Activated CD8-positive, alpha-beta memory T cell treated with anti-CD3 and anti-CD28 coated beads, Interleukin-2, amount 50 U/mL, for 24 hours (primary cell): Measurements from ENCODE around the gene LRRC53.

ENCODE experiments used
- DNase-seq: peaks from one replicate; pipeline ENCODE4 v3.0.0-alpha.2; 2020; ENCODE audit errors: extremely low read depth

The LRRC53 gene

GRCh38 chr1:74512170-74512915 lies at the start of gene LRRC53:
LRRC53 (minus strand) TSS chr1:74512611; CDS start chr1:74483349, 29,262 bp downstream.
- DNase-seq: no peak

- no peak for DNase-seq
Measured at GRCh38 chr1:74549932-74550331, 37.5 kb upstream of the LRRC53 start.

GRCh38 chr1:74548961-74549750 lies 36.7 kb upstream of the LRRC53 start:
- DNase-seq: no peak

- DNase-seq: no peak
Measured at GRCh38 chr1:74545821-74546220, 33.4 kb upstream of the LRRC53 start.

GRCh38 chr1:74534241-74534640 lies 21.8 kb upstream of the LRRC53 start:
- DNase-seq: no peak

- no peak for DNase-seq
Measured at GRCh38 chr1:74531796-74532195, 19.4 kb upstream of the LRRC53 start.

- DNase-seq: no peak
Measured at GRCh38 chr1:74530892-74531291, 18.5 kb upstream of the LRRC53 start.

- DNase-seq: no peak
Measured at GRCh38 chr1:74528123-74528522, 15.7 kb upstream of the LRRC53 start.

GRCh38 chr1:74526708-74527107 lies 14.3 kb upstream of the LRRC53 start:
- DNase-seq: no peak

- no peak for DNase-seq
Measured at GRCh38 chr1:74523873-74524480, 11.6 kb upstream of the LRRC53 start.

GRCh38 chr1:74522148-74522547 lies 9.7 kb upstream of the LRRC53 start:
- DNase-seq: no peak

GRCh38 chr1:74517599-74518051 lies 5.2 kb upstream of the LRRC53 start:
- no peak for DNase-seq

GRCh38 chr1:74513411-74514300 lies 1.2 kb upstream of the LRRC53 start:
- DNase-seq: no peak

- no peak for DNase-seq
Measured at GRCh38 chr1:74508449-74508848, 4.0 kb downstream of the LRRC53 start.

- no peak for DNase-seq
Measured at GRCh38 chr1:74505928-74506710, 6.3 kb downstream of the LRRC53 start.

GRCh38 chr1:74504933-74505512 lies 7.4 kb downstream of the LRRC53 start:
- DNase-seq: no peak

- DNase-seq: peak; percentile 10
Measured at GRCh38 chr1:74504125-74504932, 8.1 kb downstream of the LRRC53 start.

GRCh38 chr1:74502858-74503257 lies 9.6 kb downstream of the LRRC53 start:
- no peak for DNase-seq

GRCh38 chr1:74502432-74502831 lies 10.0 kb downstream of the LRRC53 start:
- DNase-seq: no peak

- DNase-seq: no peak
Measured at GRCh38 chr1:74498901-74499300, 13.5 kb downstream of the LRRC53 start.
